SK-N-MC (cell line): ENCODE results near the gene UCHL5.

ENCODE experiments used
- EZH2 ChIP-seq: fragments of 200-600 bp; sonication (generic); IDR thresholded peaks from one replicate; pipeline ENCODE4 v1.6.1; 2017; ENCODE audit warnings: antibody characterized with exemption
- FOXP2 ChIP-seq: optimal IDR thresholded peaks from 2 replicates; pipeline ENCODE3; 2011; ENCODE audit warnings: mild to moderate bottlenecking, moderate library complexity; ENCODE audit not compliant: insufficient read depth; ENCODE audit errors: extremely low read length, control extremely low read depth
- POLR2AphosphoS5 ChIP-seq: IDR thresholded peaks from 2 replicates; pipeline ENCODE4 v1.6.1; 2012; ENCODE audit warnings: mild to moderate bottlenecking, low read depth, low read length, borderline replicate concordance

- TF ChIP-seq EZH2 (no peak), FOXP2 (no peak), POLR2AphosphoS5 (no peak)
Measured at GRCh38 chr1:192967211-192967877, 91.8 kb downstream of the UCHL5 start.
